ENCODE measurements around the gene TMEM186. TPM values are rescaled to one million over a fixed set of nuclear protein-coding genes. Genes with fewer than 3 reads are reported as not detected.
"Not testable (repeated sequence)": the region's sequence is repeated elsewhere in the genome, so short reads cannot be mapped to it uniquely, and the experiment has no call there.

TMEM186 gene
- total and polyA plus RNA-seq, 2 experiments from 2014 or later, result 4.9 to 10.8 TPM

- H3K79me2 ChIP-seq (ENCODE audit: insufficient read depth), result peaks cover 76% of the 10 kb centered on the region
- H3F3A ChIP-seq (ENCODE audit: insufficient read depth); H3K4me3 ChIP-seq; H3K36me3 ChIP-seq (ENCODE audit: low read depth); H3K4me1 ChIP-seq (ENCODE audit: insufficient read depth); H3K9me2 ChIP-seq (ENCODE audit: insufficient read depth); H3K27ac ChIP-seq; H4K20me1 ChIP-seq (ENCODE audit: insufficient read depth); H3K4me2 ChIP-seq (ENCODE audit: unreplicated experiment); H3K9ac ChIP-seq; DNase-seq; H2AFZ ChIP-seq; H3K9me3 ChIP-seq (ENCODE audit: low read depth); H3K27me3 ChIP-seq (replicated peaks; ENCODE audit: insufficient read depth); in situ Hi-C loops (cut with MboI): not testable (repeated sequence)
- 94% methylated on average over 15 of the region's 15 CpGs for WGBS, 2 experiments (ENCODE audit: low coverage in 1 of 2, low lambda C conversion rate in 2 of 2, missing lambda C conversion rate in 2 of 2)
Measured at GRCh38 chr16:8837594-8837993, 40.2 kb upstream of the TMEM186 start.

- H3K4me3 ChIP-seq; H3K4me2 ChIP-seq (ENCODE audit: unreplicated experiment); H2AFZ ChIP-seq; H3K9me2 ChIP-seq (ENCODE audit: insufficient read depth); H3K9ac ChIP-seq; H3K27ac ChIP-seq; DNase-seq; H3K9me3 ChIP-seq (ENCODE audit: low read depth); in situ Hi-C loops (cut with MboI); H3K27me3 ChIP-seq (replicated peaks; ENCODE audit: insufficient read depth); H4K20me1 ChIP-seq (ENCODE audit: insufficient read depth); H3K36me3 ChIP-seq (ENCODE audit: low read depth); H3K4me1 ChIP-seq (ENCODE audit: insufficient read depth): not testable (repeated sequence)
- WGBS, 2 experiments (ENCODE audit: low coverage in 1 of 2, low lambda C conversion rate in 2 of 2, missing lambda C conversion rate in 2 of 2), result 80 to 84% methylated on average over 3 to 7 of the region's 7 CpGs
- Histone ChIP-seq H3K79me2 (ENCODE audit: insufficient read depth) (peaks cover 77% of the 10 kb centered on the region), H3F3A (ENCODE audit: insufficient read depth) (peaks cover 13% of the 10 kb centered on the region)
Measured at GRCh38 chr16:8836797-8837196, 39.4 kb upstream of the TMEM186 start.

- WGBS, 2 experiments (ENCODE audit: low coverage in 1 of 2, low lambda C conversion rate in 2 of 2, missing lambda C conversion rate in 2 of 2), result 89 to 92% methylated on average over 16 of the region's 16 CpGs
- Histone ChIP-seq H3K9me3 (ENCODE audit: low read depth) (no peaks in the 10 kb centered on the region), H3K27me3 (replicated peaks; ENCODE audit: insufficient read depth) (no peaks in the 10 kb centered on the region), H3K36me3 (ENCODE audit: low read depth) (peaks cover 9% of the 10 kb centered on the region; the same call in 1 of the 2 replicates), H3K27ac (no peak overlapping the region), H4K20me1 (ENCODE audit: insufficient read depth) (no peaks in the 10 kb centered on the region; the same call in 1 of the 2 replicates), H3K4me1 (ENCODE audit: insufficient read depth) (peaks cover 12% of the 10 kb centered on the region), H3K9me2 (ENCODE audit: insufficient read depth) (no peaks in the 10 kb centered on the region), H3F3A (ENCODE audit: insufficient read depth) (peaks cover 20% of the 10 kb centered on the region), H3K79me2 (ENCODE audit: insufficient read depth) (peaks cover 80% of the 10 kb centered on the region), H3K4me2 (ENCODE audit: unreplicated experiment) (no peak overlapping the region), H3K4me3 (no peak overlapping the region), H2AFZ (no peak overlapping the region), H3K9ac (no peak overlapping the region)
- in situ Hi-C loops (cut with MboI), result no loop called here
- DNase-seq, result no peak
- TF ChIP-seq EZH2 (IDR thresholded peaks at IDR 0.05; ENCODE audit: insufficient read depth, poor library complexity, severe bottlenecking) (no peak), EZH2phosphoT487 (IDR thresholded peaks at IDR 0.05; ENCODE audit: insufficient read depth, low read depth) (no peak)
Measured at GRCh38 chr16:8832717-8833105, 35.3 kb upstream of the TMEM186 start.

- Histone ChIP-seq H3K9me2 (ENCODE audit: insufficient read depth) (no peaks in the 10 kb centered on the region), H3F3A (ENCODE audit: insufficient read depth) (peaks cover 20% of the 10 kb centered on the region), H3K27ac (no peak overlapping the region), H3K79me2 (ENCODE audit: insufficient read depth) (peaks cover 74% of the 10 kb centered on the region), H3K36me3 (ENCODE audit: low read depth) (peaks cover 9% of the 10 kb centered on the region; the same call in 1 of the 2 replicates), H4K20me1 (ENCODE audit: insufficient read depth) (no peaks in the 10 kb centered on the region; the same call in 1 of the 2 replicates), H2AFZ (no peak overlapping the region), H3K4me2 (ENCODE audit: unreplicated experiment) (no peak overlapping the region), H3K9me3 (ENCODE audit: low read depth) (no peaks in the 10 kb centered on the region), H3K9ac (no peak overlapping the region), H3K4me3 (no peak overlapping the region), H3K27me3 (replicated peaks; ENCODE audit: insufficient read depth) (no peaks in the 10 kb centered on the region), H3K4me1 (ENCODE audit: insufficient read depth) (peaks cover 12% of the 10 kb centered on the region)
- TF ChIP-seq EZH2phosphoT487 (IDR thresholded peaks at IDR 0.05; ENCODE audit: insufficient read depth, low read depth), result no peak
- no peak for TF ChIP-seq EZH2 (IDR thresholded peaks at IDR 0.05; ENCODE audit: insufficient read depth, poor library complexity, severe bottlenecking)
- in situ Hi-C loops (cut with MboI), result no loop called here
- no peak for DNase-seq
- 69 to 75% methylated on average over 17 to 18 of the region's 18 CpGs for WGBS, 2 experiments (ENCODE audit: low coverage in 1 of 2, low lambda C conversion rate in 2 of 2, missing lambda C conversion rate in 2 of 2)
Measured at GRCh38 chr16:8831871-8832716, 34.7 kb upstream of the TMEM186 start.

Data from GM23248 (cell line).